HepG2 (cell line): ENCODE results near the gene ATPAF2. TPM values are rescaled to one million over a fixed set of nuclear protein-coding genes. Genes with fewer than 3 reads are reported as not detected.

Experiments used
- ARNT2 ChIP-seq: sonication (generic); formaldehyde crosslinking; IDR thresholded peaks from 2 replicates; pipeline ENCODE4 v1.8.0; 2022; ENCODE audit warnings: mild to moderate bottlenecking, low read depth, missing genetic modification reagents, moderate library complexity
- GATA4 ChIP-seq: sonication (generic); IDR thresholded peaks from 2 replicates; pipeline ENCODE4 v1.6.1; 2016; ENCODE audit warnings: antibody characterized with exemption, low read depth, borderline replicate concordance
- MXD4 ChIP-seq: IDR thresholded peaks from 2 replicates; pipeline ENCODE4 v1.6.1; 2016; ENCODE audit warnings: mild to moderate bottlenecking, missing biosample characterization, missing genetic modification reagents
- NFYB ChIP-seq: sonication (generic); formaldehyde crosslinking; IDR thresholded peaks from 2 replicates; pipeline ENCODE4 v1.4.0; 2020; ENCODE audit warnings: missing genetic modification reagents
- TBX3 ChIP-seq: fragments of 450-650 bp; IDR thresholded peaks from 2 replicates; pipeline ENCODE4 v1.6.1; 2017; ENCODE audit warnings: antibody characterized with exemption, mild to moderate bottlenecking, inconsistent platforms, borderline replicate concordance
- ZFP36 ChIP-seq: fragments of 150-350 bp; IDR thresholded peaks from 2 replicates; pipeline ENCODE4 v1.6.1; 2018; ENCODE audit warnings: borderline replicate concordance, low read length, low read depth; ENCODE audit not compliant: partially characterized antibody
- ZNF232 ChIP-seq: sonication (generic); formaldehyde crosslinking; IDR thresholded peaks from 2 replicates; pipeline ENCODE4 v1.4.0; 2020; ENCODE audit warnings: missing genetic modification reagents, borderline replicate concordance
- ZNF337 ChIP-seq: sonication (generic); formaldehyde crosslinking; IDR thresholded peaks from 2 replicates; pipeline ENCODE4 v1.5.1; 2020; ENCODE audit warnings: missing genetic modification reagents, low read depth, mild to moderate bottlenecking, borderline replicate concordance
- ZNF510 ChIP-seq: sonication (generic); formaldehyde crosslinking; IDR thresholded peaks from 2 replicates; pipeline ENCODE4 v1.4.0; 2020; ENCODE audit warnings: low read depth, mild to moderate bottlenecking, missing genetic modification reagents
- ZNF788 ChIP-seq: sonication (generic); formaldehyde crosslinking; IDR thresholded peaks from 2 replicates; pipeline ENCODE4 v1.5.0; 2020; ENCODE audit warnings: mild to moderate bottlenecking, missing genetic modification reagents, borderline replicate concordance
- ZSCAN30 ChIP-seq: sonication (generic); formaldehyde crosslinking; IDR thresholded peaks from 2 replicates; pipeline ENCODE4 v1.5.0; 2020; ENCODE audit warnings: mild to moderate bottlenecking, missing genetic modification reagents
- polyA plus RNA-seq, 8 experiments: library from polyadenylated mRNA; depleted of rRNA in 3 of 8; stranded (reverse) in 7 of 8; unstranded in 1 of 8; fragments of >200 nt; fragmentation: Illumina TruSeq in 4 of 8; extraction: Trizol in 4 of 8; gene quantifications; 2 replicates each; pipeline versions ENCODE4 v1.2.1 to v1.2.3, GENCODE V29; 2011 to 2016; ENCODE audit warnings: low read depth in 4 of 8, missing spikeins in 1 of 8, mixed read lengths in 1 of 8; ENCODE audit not compliant: insufficient read depth in 1 of 8
- total RNA-seq, 5 experiments: library from RNA; depleted of rRNA; stranded (reverse); fragments of >200 nt; fragmentation: Illumina TruSeq; extraction: Trizol; gene quantifications; 2 replicates each; pipeline ENCODE4 v1.2.3, GENCODE V29; 2016; ENCODE audit warnings: low read depth in 1 of 5
- TF ChIP-seq, protein P1 (sequence below): sonication (generic); formaldehyde crosslinking; IDR thresholded peaks from 2 replicates; pipeline ENCODE4 v1.4.0; 2020; ENCODE audit warnings: mild to moderate bottlenecking, missing genetic modification reagents, borderline replicate concordance
- TF ChIP-seq, protein P2 (sequence below): IDR thresholded peaks from 2 replicates; pipeline ENCODE4 v1.6.1; 2016; ENCODE audit warnings: missing biosample characterization, missing genetic modification reagents, low read depth
- TF ChIP-seq, protein P3 (sequence below): sonication (generic); formaldehyde crosslinking; IDR thresholded peaks from 2 replicates; pipeline ENCODE4 v1.9.0; 2021; ENCODE audit warnings: missing genetic modification reagents, borderline replicate concordance
- TF ChIP-seq, protein P4 (sequence below): sonication (generic); formaldehyde crosslinking; IDR thresholded peaks from 2 replicates; pipeline ENCODE4 v1.8.0; 2022; ENCODE audit warnings: missing genetic modification reagents, low read depth, mild to moderate bottlenecking, borderline replicate concordance
- TF ChIP-seq, protein P5 (sequence below): sonication (generic); formaldehyde crosslinking; IDR thresholded peaks from 2 replicates; pipeline ENCODE4 v1.4.0; 2020; ENCODE audit warnings: low read depth, mild to moderate bottlenecking, missing genetic modification reagents

The ATPAF2 gene
- total and polyA plus RNA-seq, 2 of the 13 experiments (the other 11 are each of a cell fraction or from before 2014, with no cell fraction given): 15.0 to 16.5 TPM

DNA sequence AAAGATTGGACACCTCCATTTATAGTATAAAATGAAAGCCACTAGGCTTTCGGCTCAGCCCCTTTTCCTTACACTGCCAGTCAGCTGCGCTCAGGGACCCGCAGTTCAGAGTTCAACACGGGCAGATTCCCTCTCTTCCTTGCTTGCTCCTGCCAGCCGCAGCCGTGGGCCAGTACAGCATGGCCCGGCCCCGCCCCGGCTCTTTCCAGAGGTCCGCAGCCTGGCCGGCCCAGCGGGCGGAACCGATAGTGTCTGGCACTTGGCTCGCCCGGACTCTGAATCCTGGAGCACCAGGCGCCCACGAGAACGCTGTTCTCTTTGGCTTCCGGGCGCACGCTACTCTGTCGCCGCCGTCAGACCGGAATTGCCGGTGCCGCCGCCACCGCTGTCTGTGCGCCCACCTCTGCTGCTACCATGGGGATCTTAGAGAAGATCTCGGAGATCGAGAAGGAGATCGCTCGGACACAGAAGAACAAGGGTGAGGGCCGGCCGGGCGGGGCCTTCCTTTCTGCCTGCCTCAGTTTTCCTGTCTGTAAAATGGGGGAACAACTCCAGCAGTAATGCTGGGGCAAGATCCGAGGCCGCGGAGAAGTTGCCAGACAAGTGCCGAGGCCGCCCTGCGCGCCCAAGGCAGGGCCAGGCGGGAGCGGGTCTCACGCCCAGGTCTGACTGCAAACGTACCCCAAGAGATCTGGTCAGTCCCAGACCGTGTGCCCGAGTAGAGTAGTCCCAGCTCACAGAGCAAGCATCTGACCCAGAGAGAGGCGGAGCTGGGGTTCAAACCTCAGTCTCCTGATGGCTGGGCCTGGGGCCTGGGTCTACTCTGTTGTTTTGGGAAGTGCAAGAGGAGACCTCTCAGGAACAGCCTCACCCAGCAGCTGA lies 48.9 kb upstream of the ATPAF2 start, which contains the start of gene DRG2 (continued):
- no peak for TF ChIP-seq GATA4
- TF ChIP-seq ZNF788 (CRISPR knock-in tag): peak; percentile 99
- TF ChIP-seq, protein P1, sequence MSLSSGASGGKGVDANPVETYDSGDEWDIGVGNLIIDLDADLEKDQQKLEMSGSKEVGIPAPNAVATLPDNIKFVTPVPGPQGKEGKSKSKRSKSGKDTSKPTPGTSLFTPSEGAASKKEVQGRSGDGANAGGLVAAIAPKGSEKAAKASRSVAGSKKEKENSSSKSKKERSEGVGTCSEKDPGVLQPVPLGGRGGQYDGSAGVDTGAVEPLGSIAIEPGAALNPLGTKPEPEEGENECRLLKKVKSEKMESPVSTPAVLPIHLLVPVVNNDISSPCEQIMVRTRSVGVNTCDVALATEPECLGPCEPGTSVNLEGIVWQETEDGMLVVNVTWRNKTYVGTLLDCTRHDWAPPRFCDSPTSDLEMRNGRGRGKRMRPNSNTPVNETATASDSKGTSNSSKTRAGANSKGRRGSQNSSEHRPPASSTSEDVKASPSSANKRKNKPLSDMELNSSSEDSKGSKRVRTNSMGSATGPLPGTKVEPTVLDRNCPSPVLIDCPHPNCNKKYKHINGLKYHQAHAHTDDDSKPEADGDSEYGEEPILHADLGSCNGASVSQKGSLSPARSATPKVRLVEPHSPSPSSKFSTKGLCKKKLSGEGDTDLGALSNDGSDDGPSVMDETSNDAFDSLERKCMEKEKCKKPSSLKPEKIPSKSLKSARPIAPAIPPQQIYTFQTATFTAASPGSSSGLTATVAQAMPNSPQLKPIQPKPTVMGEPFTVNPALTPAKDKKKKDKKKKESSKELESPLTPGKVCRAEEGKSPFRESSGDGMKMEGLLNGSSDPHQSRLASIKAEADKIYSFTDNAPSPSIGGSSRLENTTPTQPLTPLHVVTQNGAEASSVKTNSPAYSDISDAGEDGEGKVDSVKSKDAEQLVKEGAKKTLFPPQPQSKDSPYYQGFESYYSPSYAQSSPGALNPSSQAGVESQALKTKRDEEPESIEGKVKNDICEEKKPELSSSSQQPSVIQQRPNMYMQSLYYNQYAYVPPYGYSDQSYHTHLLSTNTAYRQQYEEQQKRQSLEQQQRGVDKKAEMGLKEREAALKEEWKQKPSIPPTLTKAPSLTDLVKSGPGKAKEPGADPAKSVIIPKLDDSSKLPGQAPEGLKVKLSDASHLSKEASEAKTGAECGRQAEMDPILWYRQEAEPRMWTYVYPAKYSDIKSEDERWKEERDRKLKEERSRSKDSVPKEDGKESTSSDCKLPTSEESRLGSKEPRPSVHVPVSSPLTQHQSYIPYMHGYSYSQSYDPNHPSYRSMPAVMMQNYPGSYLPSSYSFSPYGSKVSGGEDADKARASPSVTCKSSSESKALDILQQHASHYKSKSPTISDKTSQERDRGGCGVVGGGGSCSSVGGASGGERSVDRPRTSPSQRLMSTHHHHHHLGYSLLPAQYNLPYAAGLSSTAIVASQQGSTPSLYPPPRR (CRISPR knock-in tag): peak; percentile 77; the same call in 1 of the 2 replicates
- peak; percentile 89 for TF ChIP-seq MXD4 (CRISPR knock-in tag)
- TF ChIP-seq NFYB: peak; percentile 47
- TF ChIP-seq TBX3: no peak
- TF ChIP-seq ZNF232 (CRISPR knock-in tag): no peak; the same call in 1 of the 2 replicates
- TF ChIP-seq ZFP36: peak; percentile 86
- TF ChIP-seq, protein P2, sequence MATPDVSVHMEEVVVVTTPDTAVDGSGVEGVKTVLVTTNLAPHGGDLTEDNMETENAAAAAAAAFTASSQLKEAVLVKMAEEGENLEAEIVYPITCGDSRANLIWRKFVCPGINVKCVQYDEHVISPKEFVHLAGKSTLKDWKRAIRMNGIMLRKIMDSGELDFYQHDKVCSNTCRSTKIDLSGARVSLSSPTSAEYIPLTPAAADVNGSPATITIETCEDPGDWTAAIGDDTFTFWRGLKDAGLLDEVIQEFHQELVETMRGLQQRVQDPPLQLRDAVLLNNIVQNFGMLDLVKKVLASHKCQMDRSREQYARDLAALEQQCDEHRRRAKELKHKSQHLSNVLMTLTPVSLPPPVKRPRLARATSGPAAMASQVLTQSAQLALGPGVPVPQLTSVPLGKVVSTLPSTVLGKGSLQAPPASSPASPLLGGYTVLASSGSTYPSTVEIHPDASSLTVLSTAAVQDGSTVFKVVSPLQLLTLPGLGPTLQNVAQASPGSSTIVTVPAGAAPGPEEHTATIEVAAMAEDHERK (CRISPR knock-in tag): peak; percentile 84
- TF ChIP-seq, protein P3, sequence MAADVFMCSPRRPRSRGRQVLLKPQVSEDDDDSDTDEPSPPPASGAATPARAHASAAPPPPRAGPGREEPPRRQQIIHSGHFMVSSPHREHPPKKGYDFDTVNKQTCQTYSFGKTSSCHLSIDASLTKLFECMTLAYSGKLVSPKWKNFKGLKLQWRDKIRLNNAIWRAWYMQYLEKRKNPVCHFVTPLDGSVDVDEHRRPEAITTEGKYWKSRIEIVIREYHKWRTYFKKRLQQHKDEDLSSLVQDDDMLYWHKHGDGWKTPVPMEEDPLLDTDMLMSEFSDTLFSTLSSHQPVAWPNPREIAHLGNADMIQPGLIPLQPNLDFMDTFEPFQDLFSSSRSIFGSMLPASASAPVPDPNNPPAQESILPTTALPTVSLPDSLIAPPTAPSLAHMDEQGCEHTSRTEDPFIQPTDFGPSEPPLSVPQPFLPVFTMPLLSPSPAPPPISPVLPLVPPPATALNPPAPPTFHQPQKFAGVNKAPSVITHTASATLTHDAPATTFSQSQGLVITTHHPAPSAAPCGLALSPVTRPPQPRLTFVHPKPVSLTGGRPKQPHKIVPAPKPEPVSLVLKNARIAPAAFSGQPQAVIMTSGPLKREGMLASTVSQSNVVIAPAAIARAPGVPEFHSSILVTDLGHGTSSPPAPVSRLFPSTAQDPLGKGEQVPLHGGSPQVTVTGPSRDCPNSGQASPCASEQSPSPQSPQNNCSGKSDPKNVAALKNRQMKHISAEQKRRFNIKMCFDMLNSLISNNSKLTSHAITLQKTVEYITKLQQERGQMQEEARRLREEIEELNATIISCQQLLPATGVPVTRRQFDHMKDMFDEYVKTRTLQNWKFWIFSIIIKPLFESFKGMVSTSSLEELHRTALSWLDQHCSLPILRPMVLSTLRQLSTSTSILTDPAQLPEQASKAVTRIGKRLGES (CRISPR knock-in tag): no peak
- TF ChIP-seq ZSCAN30 (CRISPR knock-in tag): no peak
- TF ChIP-seq ZNF510 (CRISPR knock-in tag): 0 out of 2 replicates have a peak, but pooled peaks have one; percentile 38
- TF ChIP-seq ARNT2 (CRISPR knock-in tag): peak; percentile 59; the same call in 1 of the 2 replicates
- TF ChIP-seq, protein P4, sequence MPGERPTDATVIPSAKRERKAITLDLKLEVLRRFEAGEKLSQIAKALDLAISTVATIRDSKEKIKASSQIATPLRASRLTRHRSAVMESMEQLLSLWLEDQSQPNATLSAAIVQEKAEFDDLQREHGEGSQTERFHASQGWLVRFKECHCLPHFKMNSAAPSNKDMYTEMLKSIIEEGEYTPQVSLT: peak; percentile 78; the same call in 1 of the 2 replicates
- TF ChIP-seq, protein P5, sequence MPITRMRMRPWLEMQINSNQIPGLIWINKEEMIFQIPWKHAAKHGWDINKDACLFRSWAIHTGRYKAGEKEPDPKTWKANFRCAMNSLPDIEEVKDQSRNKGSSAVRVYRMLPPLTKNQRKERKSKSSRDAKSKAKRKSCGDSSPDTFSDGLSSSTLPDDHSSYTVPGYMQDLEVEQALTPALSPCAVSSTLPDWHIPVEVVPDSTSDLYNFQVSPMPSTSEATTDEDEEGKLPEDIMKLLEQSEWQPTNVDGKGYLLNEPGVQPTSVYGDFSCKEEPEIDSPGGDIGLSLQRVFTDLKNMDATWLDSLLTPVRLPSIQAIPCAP (CRISPR knock-in tag): no peak
- peak; percentile 88; the same call in 1 of the 2 replicates for TF ChIP-seq ZNF337 (CRISPR knock-in tag)
